ENCODE measurements around the gene ZRANB2. TPM values are rescaled to one million over a fixed set of nuclear protein-coding genes. Genes with fewer than 3 reads are reported as not detected.

The ZRANB2 gene, protein sequence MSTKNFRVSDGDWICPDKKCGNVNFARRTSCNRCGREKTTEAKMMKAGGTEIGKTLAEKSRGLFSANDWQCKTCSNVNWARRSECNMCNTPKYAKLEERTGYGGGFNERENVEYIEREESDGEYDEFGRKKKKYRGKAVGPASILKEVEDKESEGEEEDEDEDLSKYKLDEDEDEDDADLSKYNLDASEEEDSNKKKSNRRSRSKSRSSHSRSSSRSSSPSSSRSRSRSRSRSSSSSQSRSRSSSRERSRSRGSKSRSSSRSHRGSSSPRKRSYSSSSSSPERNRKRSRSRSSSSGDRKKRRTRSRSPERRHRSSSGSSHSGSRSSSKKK
- 18.6 to 33.1 TPM (median 24.0 TPM) in 5 replicates for total RNA-seq (2022; extraction: Qiagen RNA extraction; ENCODE audit: low read depth)

DNA sequence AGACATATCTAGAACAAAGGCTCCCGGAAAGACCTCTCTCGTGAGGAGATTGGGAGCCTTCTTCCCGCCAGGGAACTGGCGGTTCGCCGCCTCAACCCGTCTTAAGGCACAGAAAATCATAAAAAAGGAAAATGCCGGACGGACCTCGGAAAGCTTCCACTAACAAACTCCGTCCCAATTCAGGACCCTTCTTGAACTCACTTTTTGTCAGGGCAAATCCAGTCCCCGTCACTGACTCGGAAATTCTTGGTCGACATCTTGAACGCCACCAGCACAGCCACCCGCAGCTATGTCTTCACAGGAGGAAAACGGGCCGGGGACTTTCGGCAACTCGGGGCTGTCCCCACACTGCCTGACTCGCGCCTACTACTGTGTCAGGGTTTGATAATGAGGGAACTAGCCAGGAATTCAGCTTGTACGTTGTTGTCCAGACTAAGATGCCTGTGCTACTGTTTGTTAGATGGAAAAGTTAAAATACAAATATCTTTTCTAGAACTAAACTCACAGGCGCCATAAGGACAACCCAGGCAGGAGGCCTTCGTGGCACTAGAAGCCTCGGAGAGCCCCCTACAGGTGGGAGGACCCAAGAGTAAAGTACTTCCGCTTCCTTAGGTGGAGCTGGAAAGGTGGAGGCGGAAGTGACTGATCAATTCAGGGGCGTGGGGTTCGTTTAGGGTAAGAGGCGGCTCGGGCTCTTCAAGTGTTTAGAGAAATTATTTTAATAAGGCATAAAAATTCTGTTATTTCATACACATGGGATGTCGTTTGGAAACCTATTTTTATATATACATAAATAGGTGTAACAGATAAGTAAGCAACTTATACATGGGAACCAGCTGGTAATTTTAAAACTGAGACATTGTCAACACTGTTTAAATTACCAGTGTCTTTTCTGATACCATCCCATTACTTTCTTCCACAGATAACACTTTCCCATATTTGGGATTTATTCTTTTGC lies at the start of gene ZRANB2:
Gene ZRANB2 (minus strand): TSS at position 297 of the 958 bp plus-strand sequence. CDS start 40 bp downstream, at position 257.

DNA sequence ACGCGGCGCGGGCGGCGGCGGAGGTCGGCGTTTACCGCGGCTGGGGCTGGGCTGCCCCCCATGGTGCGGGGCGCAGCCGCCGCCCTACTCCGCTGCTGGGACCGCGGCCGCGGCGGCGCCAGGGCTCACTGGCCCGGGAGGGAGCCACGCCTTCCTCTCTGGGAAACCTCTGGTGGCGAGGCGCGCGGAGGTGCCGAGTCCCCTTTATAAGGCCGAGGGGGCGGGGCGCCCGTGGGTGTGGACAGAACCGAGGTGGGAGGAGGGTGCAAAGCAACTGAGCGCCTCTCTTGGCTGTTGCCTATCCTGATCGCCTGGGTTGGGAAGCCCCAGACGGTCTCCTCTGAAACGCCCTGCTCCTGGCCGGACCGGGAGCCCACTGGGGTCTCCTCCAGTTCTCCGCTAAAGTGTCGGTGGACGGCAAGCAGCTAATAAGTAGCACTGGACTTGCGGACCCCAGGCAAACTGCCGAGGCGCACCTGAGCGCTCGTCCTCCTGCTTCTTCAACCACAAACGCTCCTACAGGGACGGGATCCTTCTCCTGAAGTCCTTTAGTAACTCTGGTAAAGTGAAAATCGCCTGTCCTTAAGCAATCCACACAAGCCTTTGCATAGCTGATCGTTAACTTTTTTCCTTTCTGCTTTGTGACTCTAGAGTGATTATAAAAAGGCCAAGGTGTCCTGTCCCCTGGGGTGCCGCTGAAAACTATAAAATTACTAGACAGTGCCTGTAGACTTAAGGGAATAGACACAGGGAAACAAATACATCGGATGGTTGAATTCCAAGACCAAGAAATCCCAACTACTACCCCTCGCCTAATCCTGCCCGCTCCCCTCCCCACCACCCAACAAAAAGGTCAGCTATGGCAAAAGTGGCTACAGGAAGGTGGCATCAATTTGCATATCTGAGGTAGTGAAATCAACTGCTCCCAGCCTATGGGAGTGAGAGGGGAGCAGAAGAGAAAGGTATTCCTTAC lies 32.9 kb downstream of the ZRANB2 start, which contains the start of gene PTGER3:
Gene PTGER3 (minus strand): TSS at position 182 of the 973 bp plus-strand sequence. CDS start 239 bp downstream, outside the sequence.

Other genes starting within 250 kb of the ZRANB2 start
- gene PTGER3, start 33.2 kb downstream of the ZRANB2 start, total RNA-seq (2022; extraction: Qiagen RNA extraction; ENCODE audit: low read depth): not detected in 5 replicates

Data from A549 treated with ZK216348 at 1 μM for 4 hours (cell line).